ENCODE data around the gene SLC16A6.

- TF ChIP-seq POLR2A (IDR thresholded peaks at IDR 0.05; ENCODE audit: low read depth, low read length) (no peak), TAF1 (IDR thresholded peaks at IDR 0.05; ENCODE audit: low read depth, low read length) (no peak), POLR2AphosphoS5 (IDR thresholded peaks at IDR 0.05; ENCODE audit: low read depth, low read length) (no peak), PAX5 (IDR thresholded peaks at IDR 0.05; ENCODE audit: insufficient read depth, low read length, severe bottlenecking) (no peak), POU2F2 (IDR thresholded peaks at IDR 0.05; ENCODE audit: low read depth, low read length) (no peak)
Observed at GRCh38 chr17:68310152-68310551, 19.2 kb upstream of the SLC16A6 start.
